HepG2 (cell line): Measurements from ENCODE around the gene SMARCD1. TPM values are rescaled to one million over a fixed set of nuclear protein-coding genes. Genes with fewer than 3 reads are reported as not detected.

ENCODE experiments used
- ATAC-seq: fragments of 200-7000 bp; cut with Tn5 transposase; 3 replicates; pipeline ENCODE4 v1.9.1; 2020; ENCODE audit warnings: mild to moderate bottlenecking, moderate library complexity
- Bru-seq: library from RNA; stranded (reverse); fragments of 400-500 nt; gene quantifications from one replicate; lab custom pipeline; 2021; lab: Mats Ljungman, UMichigan
- BruChase-seq, 2 experiments: library from RNA; stranded (reverse); fragments of 400-500 nt; gene quantifications; one replicate each; lab custom pipeline; 2021; lab: Mats Ljungman, UMichigan
- BruUV-seq: library from RNA; stranded (reverse); fragments of 400-500 nt; replicated peaks from 2 replicates; lab custom pipeline; 2021; lab: Mats Ljungman, UMichigan
- CTCF ChIA-PET: fragments of 300-600 bp; formaldehyde crosslinking; extraction: SDS; loops from one replicate; lab custom pipeline; 2021; ENCODE audit warnings: low total read pairs, inconsistent platforms, low intra/inter-chr PET ratio; lab: Yijun Ruan, JAX
- POLR2A ChIA-PET: fragments of 350-600 bp; sonication (Branson Sonifier 250); formaldehyde crosslinking; loops from one replicate; lab custom pipeline; 2020; ENCODE audit warnings: antibody characterized with exemption, inconsistent platforms; lab: Yijun Ruan, JAX
- DNase-seq: peaks from one replicate; pipeline ENCODE4 v3.0.0-alpha.2; 2015; ENCODE audit warnings: low spot score
- FAIRE-seq: peaks from 3 replicates; lab custom pipeline; 2011; peaks lifted over from hg19 to GRCh38; lab: Jason Lieb, UNC
- H2AFZ ChIP-seq: one replicate; pipeline ENCODE4 v1.6.1; 2011; ENCODE audit warnings: low read length, inconsistent platforms
- H3K27ac ChIP-seq: fragments of 300-600 bp; 3 replicates; pipeline ENCODE4 v1.8.0; 2011; ENCODE audit warnings: mixed run types, mild to moderate bottlenecking, mixed read lengths, low read length, inconsistent platforms; ENCODE audit not compliant: insufficient read depth; ENCODE audit errors: extremely low read length
- H3K27me3 ChIP-seq, 2 experiments: fragments of 200-600 bp in 1 of 2; 2 replicates in 1 of 2; 3 replicates in 1 of 2; pipeline versions ENCODE4 v1.6.0 to v1.8.0; 2011; ENCODE audit warnings: low read length in 2 of 2, mild to moderate bottlenecking in 2 of 2, moderate library complexity in 2 of 2, inconsistent platforms in 1 of 2; ENCODE audit not compliant: insufficient read depth in 2 of 2, control insufficient read depth in 1 of 2
- H3K36me3 ChIP-seq, 2 experiments: fragments of 200-600 bp in 1 of 2; replicated peaks in 1 of 2; 2 replicates in 1 of 2; 3 replicates in 1 of 2; pipeline versions ENCODE4 v1.5.1 to v1.8.0; 2011; ENCODE audit warnings: low read length in 2 of 2, inconsistent platforms in 1 of 2; ENCODE audit not compliant: insufficient read depth in 2 of 2, control insufficient read depth in 1 of 2
- H3K4me1 ChIP-seq: 2 replicates; pipeline ENCODE4 v1.5.1; 2012; ENCODE audit warnings: low read length, inconsistent platforms; ENCODE audit not compliant: insufficient read depth
- H3K4me2 ChIP-seq: 2 replicates; pipeline ENCODE4 v1.6.0; 2011; ENCODE audit warnings: low read depth, low read length, inconsistent platforms
- H3K4me3 ChIP-seq, 3 experiments: fragments of 200-600 bp in 1 of 3; sonication (generic), shearing (Covaris generic) in 1 of 3; replicated peaks in 1 of 3; 2 replicates each; pipeline ENCODE4 v1.5.1; 2011 to 2016; ENCODE audit warnings: low read length in 3 of 3, inconsistent platforms in 2 of 3, low read depth in 2 of 3, mild to moderate bottlenecking in 2 of 3, control low read depth in 1 of 3, mixed read lengths in 1 of 3; ENCODE audit not compliant: insufficient read depth in 1 of 3
- H3K79me2 ChIP-seq: one replicate; pipeline ENCODE4 v1.6.1; 2011; ENCODE audit warnings: low read length, inconsistent platforms; ENCODE audit not compliant: insufficient read depth
- H3K9ac ChIP-seq: 2 replicates; pipeline ENCODE4 v1.6.0; 2011; ENCODE audit warnings: mild to moderate bottlenecking, low read depth, low read length, inconsistent platforms; ENCODE audit not compliant: insufficient read depth
- H3K9me3 ChIP-seq: 2 replicates; pipeline ENCODE4 v1.5.1; 2012; ENCODE audit warnings: mild to moderate bottlenecking, low read length
- H4K20me1 ChIP-seq: 2 replicates; pipeline ENCODE4 v1.6.0; 2011; ENCODE audit warnings: inconsistent platforms, mild to moderate bottlenecking, low read length, moderate library complexity; ENCODE audit not compliant: insufficient read depth
- HOXA7 ChIP-seq: sonication (generic); formaldehyde crosslinking; IDR thresholded peaks from 2 replicates; pipeline ENCODE4 v1.8.1; 2022; ENCODE audit warnings: mild to moderate bottlenecking, missing genetic modification reagents, moderate library complexity
- ISL2 ChIP-seq: sonication (generic); formaldehyde crosslinking; IDR thresholded peaks from 2 replicates; pipeline ENCODE4 v1.5.0; 2020; ENCODE audit warnings: missing genetic modification reagents
- MED13 ChIP-seq: sonication (generic); formaldehyde crosslinking; IDR thresholded peaks from 2 replicates; pipeline ENCODE4 v1.5.0; 2020; ENCODE audit warnings: missing genetic modification reagents
- NAIF1 ChIP-seq: sonication (generic); formaldehyde crosslinking; IDR thresholded peaks from 2 replicates; pipeline ENCODE4 v1.5.0; 2020; ENCODE audit warnings: mild to moderate bottlenecking, missing genetic modification reagents, borderline replicate concordance
- SAFB2 ChIP-seq: sonication (generic); formaldehyde crosslinking; IDR thresholded peaks from 2 replicates; pipeline ENCODE4 v1.5.1; 2020; ENCODE audit warnings: missing genetic modification reagents, low read depth, mild to moderate bottlenecking, borderline replicate concordance
- SMARCE1 ChIP-seq: fragments of 450-650 bp; IDR thresholded peaks from 2 replicates; pipeline ENCODE4 v1.6.1; 2017; ENCODE audit warnings: borderline replicate concordance
- ZBTB25 ChIP-seq: IDR thresholded peaks from 2 replicates; pipeline ENCODE4 v1.6.1; 2018; ENCODE audit warnings: missing genetic modification reagents
- ZNF451 ChIP-seq: sonication (generic); formaldehyde crosslinking; IDR thresholded peaks from 2 replicates; pipeline ENCODE4 v1.5.0; 2020; ENCODE audit warnings: mild to moderate bottlenecking, missing genetic modification reagents
- ZNF496 ChIP-seq: sonication (generic); formaldehyde crosslinking; IDR thresholded peaks from 2 replicates; pipeline ENCODE4 v1.8.1; 2023; ENCODE audit warnings: mild to moderate bottlenecking, moderate library complexity, missing genetic modification reagents; ENCODE audit not compliant: insufficient replicate concordance
- ZNF598 ChIP-seq: sonication (generic); formaldehyde crosslinking; IDR thresholded peaks from 2 replicates; pipeline ENCODE4 v1.5.1; 2020; ENCODE audit warnings: mild to moderate bottlenecking, missing genetic modification reagents, borderline replicate concordance
- ZNF737 ChIP-seq: sonication (generic); formaldehyde crosslinking; IDR thresholded peaks from 2 replicates; pipeline ENCODE4 v1.5.0; 2020; ENCODE audit warnings: missing genetic modification reagents, mild to moderate bottlenecking, borderline replicate concordance
- ZNF747 ChIP-seq: sonication (generic); formaldehyde crosslinking; IDR thresholded peaks from 2 replicates; pipeline ENCODE4 v1.8.1; 2023; ENCODE audit warnings: missing genetic modification reagents, mild to moderate bottlenecking, borderline replicate concordance
- ZNF773 ChIP-seq: sonication (generic); formaldehyde crosslinking; IDR thresholded peaks from 2 replicates; pipeline ENCODE4 v1.4.0; 2020; ENCODE audit warnings: missing genetic modification reagents, borderline replicate concordance
- ZNF850 ChIP-seq: sonication (generic); formaldehyde crosslinking; conservative IDR thresholded peaks from 2 replicates; pipeline ENCODE4 v1.9.0; 2021; ENCODE audit warnings: mild to moderate bottlenecking, missing genetic modification reagents
- WGBS: methylation state at CpG from one replicate; pipeline ENCODE4 v1.1.6; 2017; ENCODE audit warnings: low lambda C conversion rate; 5-methylcytosine and 5-hydroxymethylcytosine counted together
- in situ Hi-C: cut with HindIII; loops from 2 replicates; pipeline ENCODE4 v1.10.0; 2017; ENCODE audit warnings: low pct_unique_long_range_greater_than_20kb; ENCODE audit not compliant: extremely low pct_ligation_motif_present
- intact Hi-C: fragments of 100-400 bp; cut with micrococcal nuclease; formaldehyde crosslinking; loops from one replicate; pipeline ENCODE4 v1.10.0; 2022; ENCODE audit not compliant: unreplicated experiment
- long read RNA-seq, 2 experiments: library from RNA in 1 of 2; library from polyadenylated mRNA in 1 of 2; stranded (forward) in 1 of 2; unstranded in 1 of 2; transcript quantifications; one replicate each; pipeline ENCODE4 v2.0.0, GENCODE V29; 2019 to 2022
- polyA minus RNA-seq, 3 experiments: library from RNA; depleted of rRNA, polyadenylated mRNA; stranded (reverse); fragments of >200 nt; gene quantifications; 2 replicates each; pipeline ENCODE4 v1.2.3, GENCODE V29; 2011; ENCODE audit warnings: low replicate concordance in 1 of 3
- polyA plus RNA-seq, 8 experiments: library from polyadenylated mRNA; depleted of rRNA in 3 of 8; stranded (reverse) in 7 of 8; unstranded in 1 of 8; fragments of >200 nt; fragmentation: Illumina TruSeq in 4 of 8; extraction: Trizol in 4 of 8; gene quantifications; 2 replicates each; pipeline versions ENCODE4 v1.2.1 to v1.2.3, GENCODE V29; 2011 to 2016; ENCODE audit warnings: low read depth in 4 of 8, missing spikeins in 1 of 8, mixed read lengths in 1 of 8; ENCODE audit not compliant: insufficient read depth in 1 of 8
- total RNA-seq, 5 experiments: library from RNA; depleted of rRNA; stranded (reverse); fragments of >200 nt; fragmentation: Illumina TruSeq; extraction: Trizol; gene quantifications; 2 replicates each; pipeline ENCODE4 v1.2.3, GENCODE V29; 2016; ENCODE audit warnings: low read depth in 1 of 5

Gene SMARCD1
- total RNA-seq (2016; rRNA removed; fragmentation: Illumina TruSeq; extraction: Trizol) (54.6 and 64.9 TPM in 2 replicates), polyA plus RNA-seq (2011; rRNA removed) (51.7 and 55.5 TPM in 2 replicates), polyA minus RNA-seq (2011; rRNA and poly(A)+ RNA removed; ENCODE audit: low replicate concordance) (82.5 and 134 TPM in 2 replicates), Bru-seq, nascent RNA (percentile 88 among the genes with signal in this experiment), BruChase-seq, experiment 1, labeled RNA remaining after a 6-hour chase (percentile 95 among the genes with signal in this experiment), BruChase-seq, experiment 2, labeled RNA remaining after a 2-hour chase (percentile 94 among the genes with signal in this experiment)
- 18.3 and 19.3 TPM in 2 replicates for total RNA-seq (2016; cell fraction: cytosol; rRNA removed; fragmentation: Illumina TruSeq; extraction: Trizol; ENCODE audit: low read depth)
- 53.8 and 56.6 TPM in 2 replicates for total RNA-seq (2016; cell fraction: insoluble cytoplasmic fraction; rRNA removed; fragmentation: Illumina TruSeq; extraction: Trizol)
- 51.5 and 52.7 TPM in 2 replicates for total RNA-seq (2016; cell fraction: membrane; rRNA removed; fragmentation: Illumina TruSeq; extraction: Trizol)
- 46.9 and 61.3 TPM in 2 replicates for total RNA-seq (2016; cell fraction: nucleus; rRNA removed; fragmentation: Illumina TruSeq; extraction: Trizol)
- 35.2 and 38.4 TPM in 2 replicates for polyA plus RNA-seq (2011; cell fraction: cytosol; rRNA removed)
- polyA plus RNA-seq (2011; cell fraction: nucleus; rRNA removed), result 69.3 and 71.6 TPM in 2 replicates
- 35.8 and 43.5 TPM in 2 replicates for polyA plus RNA-seq (2012)
- polyA plus RNA-seq (2016; cell fraction: cytosol; fragmentation: Illumina TruSeq; extraction: Trizol; ENCODE audit: low read depth), result 12.2 and 14.5 TPM in 2 replicates
- polyA plus RNA-seq (2016; cell fraction: insoluble cytoplasmic fraction; fragmentation: Illumina TruSeq; extraction: Trizol; ENCODE audit: low read depth), result 51.0 and 65.3 TPM in 2 replicates
- polyA plus RNA-seq (2016; cell fraction: membrane; fragmentation: Illumina TruSeq; extraction: Trizol; ENCODE audit: low read depth), result 41.4 and 44.8 TPM in 2 replicates
- 82.4 and 96.0 TPM in 2 replicates for polyA plus RNA-seq (2016; cell fraction: nucleus; fragmentation: Illumina TruSeq; extraction: Trizol; ENCODE audit: insufficient read depth, low read depth)
- polyA minus RNA-seq (2011; cell fraction: cytosol; rRNA and poly(A)+ RNA removed), result 41.4 and 46.1 TPM in 2 replicates
- 68.1 and 69.0 TPM in 2 replicates for polyA minus RNA-seq (2011; cell fraction: nucleus; rRNA and poly(A)+ RNA removed)
- long read RNA-seq, experiment 1, partial matches to known transcripts, result 10 of 12 reads
- long read RNA-seq, experiment 1, other reads (novel, unspliced or antisense), result 2 of 12 reads
- long read RNA-seq, experiment 2, transcript SMARCD1-202 (13 exons, 3,658 nt), result major isoform, 52 of 148 reads
- long read RNA-seq, experiment 2, transcript SMARCD1-201 (12 exons, 3,237 nt), result minor isoform, 5 of 148 reads
- long read RNA-seq, experiment 2, partial matches to known transcripts, result 51 of 148 reads
- long read RNA-seq, experiment 2, other reads (novel, unspliced or antisense), result 35 of 148 reads

GRCh38 chr12:50084775-50085614 is at the start of gene SMARCD1:
Gene SMARCD1, plus strand, starts transcription at chr12:50085342. Its CDS starts 28 bp downstream, at chr12:50085370.
- Histone ChIP-seq H3K4me2 (peak within 1 kb of the TSS; percentile 89), H3K4me1 (peaks cover 82% of the 10 kb centered on the region), H3K9me3 (no peaks in the 10 kb centered on the region), H3K27ac (peak within 1 kb of the TSS; percentile 88), H4K20me1 (peaks cover 4% of the 10 kb centered on the region; the same call in 1 of the 2 replicates), H2AFZ (peak within 1 kb of the TSS; percentile 66), H3K9ac (peak within 1 kb of the TSS; percentile 77), H3K79me2 (peaks cover 17% of the 10 kb centered on the region), H3K27me3 (no peaks in the 10 kb centered on the region), H3K4me3 (peak within 1 kb of the TSS; percentile 58 to 77 (median 73)), H3K36me3 (peaks cover 7 to 30% of the 10 kb centered on the region in 2 experiments)
- ChIA-PET POLR2A (interaction anchor here (0.6 to 7.4 kb wide), 23 partner anchors 9 to 1179 kb away, joined by 3 to 265 read pairs (median 4); partner anchors contain the start of genes CERS5, COX14, GPD1 and LIMA1), CTCF (no interaction called here)
- BruUV-seq, result TSS peak; percentile 90
- in situ Hi-C loops (no loop called here), intact Hi-C loops (loop anchor here (2.0 kb wide), 2 partner anchors 26 to 316 kb away; partner anchors contain the start of gene LARP4)
- DNase-seq (peak; percentile 90), FAIRE-seq (peak; percentile 75), ATAC-seq (peak; percentile 87)
- WGBS, result 1% methylated on average over 25 of the region's 69 CpGs
- TF ChIP-seq ZNF451 (CRISPR knock-in tag) (0 out of 2 replicates have a peak, but pooled peaks have one; percentile 40), HOXA7 (CRISPR knock-in tag) (no peak), NAIF1 (CRISPR knock-in tag) (no peak), ZNF747 (CRISPR knock-in tag) (peak; percentile 52; the same call in 1 of the 2 replicates), ZNF598 (no peak), SAFB2 (CRISPR knock-in tag) (no peak), SMARCE1 (no peak), ZBTB25 (CRISPR knock-in tag) (peak; percentile 99), ZNF773 (CRISPR knock-in tag) (no peak), ZNF850 (CRISPR knock-in tag) (no peak), MED13 (CRISPR knock-in tag) (peak; percentile 31; the same call in 1 of the 2 replicates), ZNF496 (CRISPR knock-in tag) (no peak), ISL2 (CRISPR knock-in tag) (no peak), ZNF737 (CRISPR knock-in tag) (no peak)
